A549 (cell line): ENCODE data around the gene PAPPA2. TPM values are rescaled to one million over a fixed set of nuclear protein-coding genes. Genes with fewer than 3 reads are reported as not detected.

ENCODE experiments used
- ATAC-seq, 2 experiments: fragments of 200-7000 bp in 1 of 2; fragments of >200 bp in 1 of 2; cut with Nextera tagmentation in 1 of 2; cut with Tn5 transposase in 1 of 2; 3 replicates each; pipeline versions ENCODE4 v1.8.0 to v1.9.1; 2018 to 2020; ENCODE audit warnings: mild to moderate bottlenecking in 1 of 2, moderate library complexity in 1 of 2
- CTCF ChIA-PET: fragments of 300-600 bp; sonication (Branson Sonifier 250); formaldehyde crosslinking; extraction: SDS; loops from one replicate; lab custom pipeline; 2021; ENCODE audit warnings: antibody characterized with exemption, inconsistent platforms; lab: Yijun Ruan, JAX
- POLR2A ChIA-PET: fragments of 350-600 bp; formaldehyde crosslinking; extraction: SDS; loops from one replicate; lab custom pipeline; 2021; ENCODE audit warnings: antibody characterized with exemption, inconsistent platforms; lab: Yijun Ruan, JAX
- DNase-seq, 2 experiments: peaks; one replicate each; pipeline versions ENCODE4 v3.0.0 to v3.0.0-alpha.2; 2011 to 2016; ENCODE audit warnings: low read depth in 1 of 2, low spot score in 1 of 2
- FAIRE-seq: peaks from 2 replicates; lab custom pipeline; 2011; peaks lifted over from hg19 to GRCh38; lab: Jason Lieb, UNC
- H3K27ac ChIP-seq, 2 experiments: fragments of >200 bp; sonication (Bioruptor Twin); formaldehyde crosslinking; 3 replicates each; pipeline ENCODE4 v1.5.1; 2016 to 2017
- H3K4me1 ChIP-seq: fragments of >200 bp; sonication (Bioruptor Twin); formaldehyde crosslinking; 3 replicates; pipeline ENCODE4 v1.6.1; 2016
- H3K4me2 ChIP-seq: fragments of >200 bp; sonication (Bioruptor Twin); formaldehyde crosslinking; 3 replicates; pipeline ENCODE4 v1.6.1; 2016
- H3K4me3 ChIP-seq: fragments of >200 bp; sonication (Bioruptor Twin); formaldehyde crosslinking; 3 replicates; pipeline ENCODE4 v1.5.1; 2016
- H3K9me3 ChIP-seq: fragments of >200 bp; sonication (Bioruptor Twin); formaldehyde crosslinking; 3 replicates; pipeline ENCODE4 v1.6.1; 2016
- BHLHE40 ChIP-seq: IDR thresholded peaks from 2 replicates; pipeline ENCODE4 v1.6.1; 2012; ENCODE audit warnings: low read depth, low read length, inconsistent platforms
- CBX2 ChIP-seq: fragments of 200-600 bp; sonication (generic); IDR thresholded peaks from 2 replicates; pipeline ENCODE4 v1.6.1; 2016; ENCODE audit warnings: low read depth, mild to moderate bottlenecking, borderline replicate concordance
- CBX8 ChIP-seq: fragments of 200-600 bp; sonication (generic); IDR thresholded peaks from 2 replicates; pipeline ENCODE4 v1.6.1; 2016
- CHD2 ChIP-seq: fragments of 150-350 bp; IDR thresholded peaks from 2 replicates; pipeline ENCODE4 v1.6.1; 2014; ENCODE audit warnings: low read length; ENCODE audit not compliant: partially characterized antibody
- EHF ChIP-seq: fragments of 250-450 bp; sonication (Bioruptor Pico); IDR thresholded peaks from 2 replicates; pipeline ENCODE4 v1.5.0; 2020; ENCODE audit warnings: mild to moderate bottlenecking
- EHMT2 ChIP-seq: fragments of 200-600 bp; sonication (generic); IDR thresholded peaks from 2 replicates; pipeline ENCODE4 v1.6.1; 2016; ENCODE audit warnings: antibody characterized with exemption, low read depth, mild to moderate bottlenecking, moderate library complexity
- FOSL2 ChIP-seq, 2 experiments: fragments of 450-650 bp in 1 of 2; fragments of >200 bp in 1 of 2; sonication (Bioruptor Twin) in 1 of 2; formaldehyde crosslinking; IDR thresholded peaks; 2 replicates each; pipeline versions ENCODE4 v1.5.0 to v1.6.1; 2016 to 2020; ENCODE audit warnings: mild to moderate bottlenecking in 1 of 2, moderate library complexity in 1 of 2
- KDM1A ChIP-seq: fragments of 200-600 bp; sonication (generic); IDR thresholded peaks from 2 replicates; pipeline ENCODE4 v1.6.1; 2016; ENCODE audit warnings: low read depth, mild to moderate bottlenecking
- KDM5A ChIP-seq: fragments of 200-600 bp; sonication (generic); IDR thresholded peaks from 2 replicates; pipeline ENCODE4 v1.6.1; 2016; ENCODE audit warnings: antibody characterized with exemption, mild to moderate bottlenecking
- MAZ ChIP-seq: fragments of 150-350 bp; IDR thresholded peaks from 2 replicates; pipeline ENCODE4 v1.6.1; 2014; ENCODE audit warnings: antibody characterized with exemption, low read depth, low read length, borderline replicate concordance
- NR3C1 ChIP-seq: fragments of >200 bp; sonication (Bioruptor Twin); formaldehyde crosslinking; IDR thresholded peaks from 3 replicates; pipeline ENCODE4 v1.6.1; 2017
- POLR2AphosphoS2 ChIP-seq: conservative IDR thresholded peaks from 2 replicates; pipeline ENCODE4 v1.6.1; 2012; ENCODE audit warnings: low read length, improper control_type of control experiment, inconsistent platforms
- RAD21 ChIP-seq, 2 experiments: fragments of >200 bp in 1 of 2; sonication (Bioruptor Twin) in 1 of 2; formaldehyde crosslinking in 1 of 2; IDR thresholded peaks in 1 of 2; conservative IDR thresholded peaks in 1 of 2; 2 replicates in 1 of 2; 3 replicates in 1 of 2; pipeline ENCODE4 v1.6.1; 2012 to 2018; ENCODE audit warnings: inconsistent platforms in 1 of 2
- RARB ChIP-seq: fragments of 250-450 bp; sonication (Bioruptor Pico); IDR thresholded peaks from 2 replicates; pipeline ENCODE4 v1.8.0; 2021; ENCODE audit warnings: mild to moderate bottlenecking, moderate library complexity
- SREBF2 ChIP-seq: fragments of 450-650 bp; IDR thresholded peaks from 2 replicates; pipeline ENCODE4 v1.6.1; 2014; ENCODE audit warnings: mild to moderate bottlenecking, moderate library complexity
- ZC3H11A ChIP-seq: fragments of 450-650 bp; IDR thresholded peaks from 2 replicates; pipeline ENCODE4 v1.6.1; 2014; ENCODE audit warnings: antibody characterized with exemption, mild to moderate bottlenecking
- ZNF302 ChIP-seq: fragments of 250-450 bp; sonication (Bioruptor Pico); IDR thresholded peaks from 2 replicates; pipeline ENCODE4 v1.9.0; 2021; ENCODE audit warnings: inconsistent platforms, mild to moderate bottlenecking, moderate library complexity
- WGBS: methylation state at CpG from one replicate; pipeline ENCODE4 v1.1.6; 2017; ENCODE audit errors: missing lambda C conversion rate; 5-methylcytosine and 5-hydroxymethylcytosine counted together
- polyA plus RNA-seq, 4 experiments: library from polyadenylated mRNA; depleted of rRNA in 3 of 4; stranded (reverse); fragments of >200 nt; fragmentation: RNase III in 1 of 4; extraction: RNeasy Plus Mini Kit Qiagen cat#74134 plus additional on column Dnase treatment in 1 of 4; gene quantifications; 2 replicates in 3 of 4; 3 replicates in 1 of 4; pipeline ENCODE4 v1.2.3, GENCODE V29; 2011 to 2017
- TF ChIP-seq, protein P1 (sequence below): fragments of 450-650 bp; IDR thresholded peaks from 2 replicates; pipeline ENCODE4 v1.6.1; 2014; ENCODE audit warnings: antibody characterized with exemption
- TF ChIP-seq, protein P2 (sequence below): fragments of 250-450 bp; sonication (Bioruptor Pico); IDR thresholded peaks from 2 replicates; pipeline ENCODE4 v1.5.0; 2020; ENCODE audit warnings: low read depth, mild to moderate bottlenecking, moderate library complexity
- TF ChIP-seq, protein P3 (sequence below): IDR thresholded peaks from 2 replicates; pipeline ENCODE4 v1.6.1; 2012
- TF ChIP-seq, protein P4 (sequence below): fragments of 150-350 bp; IDR thresholded peaks from 2 replicates; pipeline ENCODE4 v1.6.1; 2014; ENCODE audit warnings: low read depth, mild to moderate bottlenecking, low read length
- TF ChIP-seq, protein P5 (sequence below): fragments of >200 bp; sonication (Bioruptor Twin); formaldehyde crosslinking; IDR thresholded peaks from 3 replicates; pipeline ENCODE4 v1.5.1; 2016
- TF ChIP-seq, protein P6 (sequence below): fragments of 200-600 bp; sonication (generic); IDR thresholded peaks from 2 replicates; pipeline ENCODE4 v1.6.1; 2016; ENCODE audit warnings: antibody characterized with exemption, mild to moderate bottlenecking, moderate library complexity

PAPPA2 gene
- polyA plus RNA-seq, 2 of the 4 experiments (the other 2 are of a cell fraction), result 0.03 to 0.72 TPM

DNA sequence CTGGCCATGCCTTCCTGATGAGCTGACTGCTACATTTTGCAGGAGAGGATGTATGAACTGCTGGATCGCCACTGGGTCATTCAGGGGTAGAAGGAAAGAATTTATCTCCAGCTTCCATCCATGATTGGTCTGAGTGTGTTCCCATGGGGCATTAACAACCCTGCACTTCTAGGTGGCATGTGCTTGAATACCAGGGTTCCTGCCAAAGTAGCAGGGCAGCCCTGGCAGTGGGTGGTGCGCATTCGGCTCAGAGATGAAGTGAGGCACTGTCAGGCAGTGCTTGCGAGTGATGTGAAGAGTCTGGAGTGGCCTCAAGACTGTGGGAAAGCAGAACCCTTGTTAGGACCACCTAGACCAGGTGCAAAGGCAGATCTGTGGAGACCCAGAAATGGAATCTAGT, 406.6 kb downstream of the PAPPA2 start:
- Histone ChIP-seq H3K4me1 (no peaks in the 10 kb centered on the region), H3K9me3 (no peaks in the 10 kb centered on the region), H3K27ac (no peak overlapping the region), H3K4me2 (no peak overlapping the region), H3K4me3 (no peak overlapping the region)
- DNase-seq, result no peak
- TF ChIP-seq POLR2AphosphoS2 (no peak), ZNF302 (CRISPR knock-in tag) (no peak), CBX2 (no peak), EHMT2 (no peak), EHF (no peak), KDM5A (no peak), NR3C1 (no peak), CBX8 (no peak), KDM1A (no peak), BHLHE40 (no peak), MAZ (no peak), ZC3H11A (no peak), RAD21 (conservative IDR thresholded peaks at IDR 0.05 in 1 of 2, IDR thresholded peaks at IDR 0.05 in 1 of 2) (no peak)
- TF ChIP-seq, protein P1, sequence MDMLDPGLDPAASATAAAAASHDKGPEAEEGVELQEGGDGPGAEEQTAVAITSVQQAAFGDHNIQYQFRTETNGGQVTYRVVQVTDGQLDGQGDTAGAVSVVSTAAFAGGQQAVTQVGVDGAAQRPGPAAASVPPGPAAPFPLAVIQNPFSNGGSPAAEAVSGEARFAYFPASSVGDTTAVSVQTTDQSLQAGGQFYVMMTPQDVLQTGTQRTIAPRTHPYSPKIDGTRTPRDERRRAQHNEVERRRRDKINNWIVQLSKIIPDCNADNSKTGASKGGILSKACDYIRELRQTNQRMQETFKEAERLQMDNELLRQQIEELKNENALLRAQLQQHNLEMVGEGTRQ, result no peak
- TF ChIP-seq, protein P2, sequence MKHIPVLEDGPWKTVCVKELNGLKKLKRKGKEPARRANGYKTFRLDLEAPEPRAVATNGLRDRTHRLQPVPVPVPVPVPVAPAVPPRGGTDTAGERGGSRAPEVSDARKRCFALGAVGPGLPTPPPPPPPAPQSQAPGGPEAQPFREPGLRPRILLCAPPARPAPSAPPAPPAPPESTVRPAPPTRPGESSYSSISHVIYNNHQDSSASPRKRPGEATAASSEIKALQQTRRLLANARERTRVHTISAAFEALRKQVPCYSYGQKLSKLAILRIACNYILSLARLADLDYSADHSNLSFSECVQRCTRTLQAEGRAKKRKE (CRISPR knock-in tag), result no peak
- TF ChIP-seq, protein P3, sequence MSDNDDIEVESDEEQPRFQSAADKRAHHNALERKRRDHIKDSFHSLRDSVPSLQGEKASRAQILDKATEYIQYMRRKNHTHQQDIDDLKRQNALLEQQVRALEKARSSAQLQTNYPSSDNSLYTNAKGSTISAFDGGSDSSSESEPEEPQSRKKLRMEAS, result no peak
- TF ChIP-seq, protein P4, sequence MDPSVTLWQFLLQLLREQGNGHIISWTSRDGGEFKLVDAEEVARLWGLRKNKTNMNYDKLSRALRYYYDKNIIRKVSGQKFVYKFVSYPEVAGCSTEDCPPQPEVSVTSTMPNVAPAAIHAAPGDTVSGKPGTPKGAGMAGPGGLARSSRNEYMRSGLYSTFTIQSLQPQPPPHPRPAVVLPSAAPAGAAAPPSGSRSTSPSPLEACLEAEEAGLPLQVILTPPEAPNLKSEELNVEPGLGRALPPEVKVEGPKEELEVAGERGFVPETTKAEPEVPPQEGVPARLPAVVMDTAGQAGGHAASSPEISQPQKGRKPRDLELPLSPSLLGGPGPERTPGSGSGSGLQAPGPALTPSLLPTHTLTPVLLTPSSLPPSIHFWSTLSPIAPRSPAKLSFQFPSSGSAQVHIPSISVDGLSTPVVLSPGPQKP, result no peak
- TF ChIP-seq, protein P5, sequence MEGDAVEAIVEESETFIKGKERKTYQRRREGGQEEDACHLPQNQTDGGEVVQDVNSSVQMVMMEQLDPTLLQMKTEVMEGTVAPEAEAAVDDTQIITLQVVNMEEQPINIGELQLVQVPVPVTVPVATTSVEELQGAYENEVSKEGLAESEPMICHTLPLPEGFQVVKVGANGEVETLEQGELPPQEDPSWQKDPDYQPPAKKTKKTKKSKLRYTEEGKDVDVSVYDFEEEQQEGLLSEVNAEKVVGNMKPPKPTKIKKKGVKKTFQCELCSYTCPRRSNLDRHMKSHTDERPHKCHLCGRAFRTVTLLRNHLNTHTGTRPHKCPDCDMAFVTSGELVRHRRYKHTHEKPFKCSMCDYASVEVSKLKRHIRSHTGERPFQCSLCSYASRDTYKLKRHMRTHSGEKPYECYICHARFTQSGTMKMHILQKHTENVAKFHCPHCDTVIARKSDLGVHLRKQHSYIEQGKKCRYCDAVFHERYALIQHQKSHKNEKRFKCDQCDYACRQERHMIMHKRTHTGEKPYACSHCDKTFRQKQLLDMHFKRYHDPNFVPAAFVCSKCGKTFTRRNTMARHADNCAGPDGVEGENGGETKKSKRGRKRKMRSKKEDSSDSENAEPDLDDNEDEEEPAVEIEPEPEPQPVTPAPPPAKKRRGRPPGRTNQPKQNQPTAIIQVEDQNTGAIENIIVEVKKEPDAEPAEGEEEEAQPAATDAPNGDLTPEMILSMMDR, result no peak
- ATAC-seq, result no peak
- POLR2A ChIA-PET, result no interaction called here
- CTCF ChIA-PET, result no interaction called here
- 3% methylated on average over 4 of the region's 4 CpGs for WGBS
- no peak for FAIRE-seq

DNA sequence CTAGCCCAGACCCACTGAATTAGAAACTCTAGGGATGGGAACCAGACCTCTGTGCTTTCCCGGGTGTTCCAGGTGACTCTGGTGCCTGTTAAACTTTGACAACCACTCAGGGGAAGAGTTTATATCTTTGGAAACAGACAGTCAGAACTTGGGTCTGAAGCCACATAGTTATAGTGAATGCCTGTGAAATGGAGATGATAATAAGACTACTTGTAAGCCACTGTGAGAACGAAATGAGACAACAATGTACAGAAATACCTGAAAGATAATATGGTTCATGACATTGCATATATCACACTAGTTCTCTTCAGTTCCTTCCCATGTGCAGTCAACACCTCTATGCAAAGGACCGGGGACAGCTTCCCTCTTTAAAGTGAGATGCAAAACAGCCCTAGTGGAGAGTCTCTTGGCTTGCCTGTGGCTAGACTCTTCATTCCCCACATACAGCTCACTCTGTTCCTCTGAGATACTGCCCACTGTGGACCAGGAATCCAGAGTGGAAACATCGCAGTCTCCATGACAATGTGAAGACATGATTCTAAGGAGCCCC, 414.1 kb downstream of the PAPPA2 start:
- no peak for FAIRE-seq

DNA sequence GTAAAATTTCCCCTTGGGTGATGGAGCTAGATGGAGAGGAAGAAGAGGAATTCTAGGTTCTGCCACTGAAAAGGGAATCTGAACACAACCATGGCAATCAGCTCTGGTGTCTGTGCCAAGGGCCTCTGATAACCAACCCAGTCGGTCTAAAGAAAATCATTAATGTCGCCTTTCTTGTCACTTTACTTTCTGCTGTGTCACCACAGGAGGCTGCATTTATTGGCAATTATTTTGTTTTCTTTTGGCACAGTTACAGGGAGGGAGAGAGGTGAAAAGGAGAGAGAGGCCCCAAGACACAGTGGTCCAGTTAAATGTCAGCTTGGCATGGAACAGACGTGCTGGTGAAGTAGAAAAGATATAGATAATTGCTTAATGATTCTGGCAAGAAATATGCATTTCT, 414.6 kb downstream of the PAPPA2 start:
- Histone ChIP-seq H3K4me2 (no peak overlapping the region), H3K4me3 (no peak overlapping the region), H3K9me3 (no peaks in the 10 kb centered on the region), H3K27ac (no peak overlapping the region), H3K4me1 (no peaks in the 10 kb centered on the region)
- POLR2A ChIA-PET, result no interaction called here
- DNase-seq (no peak), FAIRE-seq (no peak), ATAC-seq (no peak)
- CTCF ChIA-PET, result interaction anchor here (0.9 to 2.6 kb wide), 4 partner anchors 9 to 502 kb away, joined by 3 to 7 read pairs (median 3); no protein-coding TSS in a partner anchor
- WGBS, result 11% methylated on average over 3 of the region's 3 CpGs
- no peak for TF ChIP-seq SREBF2
- no peak for TF ChIP-seq ZC3H11A
- TF ChIP-seq MAZ, result no peak
- TF ChIP-seq RARB (CRISPR knock-in tag), result no peak
- TF ChIP-seq, protein P4, result no peak
- TF ChIP-seq, protein P6, sequence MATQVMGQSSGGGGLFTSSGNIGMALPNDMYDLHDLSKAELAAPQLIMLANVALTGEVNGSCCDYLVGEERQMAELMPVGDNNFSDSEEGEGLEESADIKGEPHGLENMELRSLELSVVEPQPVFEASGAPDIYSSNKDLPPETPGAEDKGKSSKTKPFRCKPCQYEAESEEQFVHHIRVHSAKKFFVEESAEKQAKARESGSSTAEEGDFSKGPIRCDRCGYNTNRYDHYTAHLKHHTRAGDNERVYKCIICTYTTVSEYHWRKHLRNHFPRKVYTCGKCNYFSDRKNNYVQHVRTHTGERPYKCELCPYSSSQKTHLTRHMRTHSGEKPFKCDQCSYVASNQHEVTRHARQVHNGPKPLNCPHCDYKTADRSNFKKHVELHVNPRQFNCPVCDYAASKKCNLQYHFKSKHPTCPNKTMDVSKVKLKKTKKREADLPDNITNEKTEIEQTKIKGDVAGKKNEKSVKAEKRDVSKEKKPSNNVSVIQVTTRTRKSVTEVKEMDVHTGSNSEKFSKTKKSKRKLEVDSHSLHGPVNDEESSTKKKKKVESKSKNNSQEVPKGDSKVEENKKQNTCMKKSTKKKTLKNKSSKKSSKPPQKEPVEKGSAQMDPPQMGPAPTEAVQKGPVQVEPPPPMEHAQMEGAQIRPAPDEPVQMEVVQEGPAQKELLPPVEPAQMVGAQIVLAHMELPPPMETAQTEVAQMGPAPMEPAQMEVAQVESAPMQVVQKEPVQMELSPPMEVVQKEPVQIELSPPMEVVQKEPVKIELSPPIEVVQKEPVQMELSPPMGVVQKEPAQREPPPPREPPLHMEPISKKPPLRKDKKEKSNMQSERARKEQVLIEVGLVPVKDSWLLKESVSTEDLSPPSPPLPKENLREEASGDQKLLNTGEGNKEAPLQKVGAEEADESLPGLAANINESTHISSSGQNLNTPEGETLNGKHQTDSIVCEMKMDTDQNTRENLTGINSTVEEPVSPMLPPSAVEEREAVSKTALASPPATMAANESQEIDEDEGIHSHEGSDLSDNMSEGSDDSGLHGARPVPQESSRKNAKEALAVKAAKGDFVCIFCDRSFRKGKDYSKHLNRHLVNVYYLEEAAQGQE, result no peak
- no peak for TF ChIP-seq POLR2AphosphoS2
- no peak for TF ChIP-seq BHLHE40
- no peak for TF ChIP-seq CHD2

More for the DNA sequence above, 414.1 kb downstream of the PAPPA2 start:
- no peak for DNase-seq
- no peaks in the 10 kb centered on the region for H3K9me3 ChIP-seq
- no peaks in the 10 kb centered on the region for H3K4me1 ChIP-seq
- no peak overlapping the region for H3K4me2 ChIP-seq
- 29% methylated on average over 4 of the region's 4 CpGs for WGBS
- H3K4me3 ChIP-seq, result no peak overlapping the region
- H3K27ac ChIP-seq, result no peak overlapping the region
- no peak for TF ChIP-seq FOSL2 (IDR thresholded peaks at IDR 0.05)
- TF ChIP-seq FOSL2 (CRISPR knock-in tag; IDR thresholded peaks at IDR 0.05), result no peak
- TF ChIP-seq CBX8, result no peak
- TF ChIP-seq NR3C1, result no peak
- ChIA-PET CTCF (interaction anchor here (0.9 to 2.6 kb wide), 4 partner anchors 9 to 502 kb away, joined by 3 to 7 read pairs (median 3); no protein-coding TSS in a partner anchor), POLR2A (no interaction called here)
- ATAC-seq, result no peak
